Measurements from ENCODE around the gene SNAP47.

SNAP47 gene

DNA sequence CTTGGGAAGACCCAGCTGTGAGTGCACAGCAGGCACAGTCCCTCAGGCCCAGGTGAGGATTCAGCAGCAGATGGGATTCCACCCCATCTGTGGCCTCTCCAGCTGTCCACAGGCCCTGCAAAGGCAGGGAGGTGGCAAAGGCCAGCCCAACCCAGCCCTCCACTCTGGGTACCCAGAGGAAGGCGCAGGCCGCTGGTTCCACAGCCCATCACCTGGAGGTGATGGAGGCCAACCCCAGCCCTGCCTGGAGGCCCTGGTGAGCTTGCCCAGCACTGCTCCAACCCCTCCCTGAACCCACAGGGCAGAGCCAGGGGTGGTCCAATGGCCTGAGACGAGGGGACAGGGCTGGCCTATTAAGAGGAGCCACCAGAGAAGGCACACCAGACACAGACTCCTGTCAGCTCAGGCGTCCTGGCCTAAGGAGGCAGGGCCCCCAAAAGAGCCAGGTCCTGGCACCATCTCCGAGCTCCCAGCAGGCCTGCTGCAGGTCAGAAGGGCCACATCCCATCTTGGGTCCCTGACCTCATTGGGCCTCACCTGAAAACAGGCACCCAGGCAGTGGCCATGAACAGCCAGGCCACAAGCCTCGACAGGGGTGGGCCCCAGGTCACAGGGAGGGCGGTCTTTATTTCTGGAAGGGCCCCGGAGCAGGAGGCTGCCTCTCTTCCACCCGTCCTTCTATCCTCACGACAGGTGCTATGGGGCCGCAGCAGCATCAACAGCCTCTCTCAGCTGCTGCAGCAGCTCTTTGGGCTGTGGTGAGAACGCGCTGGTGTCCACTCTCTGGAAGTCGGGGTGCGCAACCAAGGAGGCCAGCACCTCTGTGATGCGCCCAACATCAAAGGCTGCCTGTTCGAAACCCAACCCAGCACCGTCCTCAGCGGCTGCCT lies 3.3 kb upstream of the SNAP47 start:
- no peak for DNase-seq (ENCODE audit: low spot score)

DNA sequence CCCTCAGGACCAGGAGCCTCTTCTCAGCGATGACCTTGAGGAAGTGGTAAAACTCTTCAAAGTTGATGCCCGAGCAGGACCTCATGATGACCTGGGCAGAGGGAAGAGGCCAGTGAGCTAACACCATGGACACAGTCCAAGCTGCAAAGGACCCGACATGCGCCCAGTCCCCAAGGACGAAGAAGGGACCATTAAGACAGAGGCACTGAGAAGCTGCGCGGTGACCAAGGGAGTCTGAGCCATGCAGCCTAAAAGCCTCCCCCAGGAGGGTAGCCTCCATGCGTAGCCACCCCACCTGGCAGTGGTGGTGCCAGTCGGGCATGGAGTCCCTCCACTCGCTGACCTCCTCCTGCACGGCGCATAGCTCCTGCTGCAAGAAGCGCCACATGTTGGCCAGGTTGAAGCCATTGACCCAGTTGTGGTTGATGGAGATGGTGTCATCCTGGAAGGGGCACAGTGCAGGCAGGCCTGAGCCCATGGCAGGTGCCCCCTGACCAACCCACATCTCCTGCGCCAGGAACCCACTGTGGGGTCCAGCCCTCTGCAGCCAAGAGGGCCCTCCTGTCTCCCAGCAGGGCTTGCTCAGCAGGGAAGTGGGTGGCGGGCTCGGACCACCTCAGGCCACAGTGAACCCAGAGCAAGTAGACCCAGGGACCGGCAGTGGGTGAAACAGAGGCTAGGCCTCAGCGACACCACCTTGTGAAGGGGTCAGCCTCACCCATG lies 2.5 kb upstream of the SNAP47 start:
- no peak for DNase-seq (ENCODE audit: low spot score)

DNA sequence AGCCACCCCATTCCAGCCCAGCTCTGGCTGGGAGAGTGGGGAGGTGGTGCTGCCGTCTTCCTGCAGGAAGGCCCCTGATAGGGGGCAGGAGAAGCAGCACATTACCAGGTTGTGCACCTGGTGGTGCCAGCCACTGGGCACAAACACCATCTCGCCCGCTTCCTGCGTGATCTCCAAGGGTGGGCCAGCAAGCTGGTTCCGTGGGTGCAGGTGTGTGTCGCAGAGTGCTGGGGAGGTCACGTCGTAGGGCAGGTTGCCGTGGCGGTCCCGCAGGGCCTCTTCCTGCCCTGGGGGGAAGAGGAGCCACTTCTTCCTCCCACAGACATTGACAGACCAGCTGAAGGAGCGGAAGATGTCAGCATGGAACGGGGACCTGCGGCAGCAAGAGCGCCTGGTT lies 1.9 kb upstream of the SNAP47 start:
- no peak for DNase-seq (ENCODE audit: low spot score)

DNA sequence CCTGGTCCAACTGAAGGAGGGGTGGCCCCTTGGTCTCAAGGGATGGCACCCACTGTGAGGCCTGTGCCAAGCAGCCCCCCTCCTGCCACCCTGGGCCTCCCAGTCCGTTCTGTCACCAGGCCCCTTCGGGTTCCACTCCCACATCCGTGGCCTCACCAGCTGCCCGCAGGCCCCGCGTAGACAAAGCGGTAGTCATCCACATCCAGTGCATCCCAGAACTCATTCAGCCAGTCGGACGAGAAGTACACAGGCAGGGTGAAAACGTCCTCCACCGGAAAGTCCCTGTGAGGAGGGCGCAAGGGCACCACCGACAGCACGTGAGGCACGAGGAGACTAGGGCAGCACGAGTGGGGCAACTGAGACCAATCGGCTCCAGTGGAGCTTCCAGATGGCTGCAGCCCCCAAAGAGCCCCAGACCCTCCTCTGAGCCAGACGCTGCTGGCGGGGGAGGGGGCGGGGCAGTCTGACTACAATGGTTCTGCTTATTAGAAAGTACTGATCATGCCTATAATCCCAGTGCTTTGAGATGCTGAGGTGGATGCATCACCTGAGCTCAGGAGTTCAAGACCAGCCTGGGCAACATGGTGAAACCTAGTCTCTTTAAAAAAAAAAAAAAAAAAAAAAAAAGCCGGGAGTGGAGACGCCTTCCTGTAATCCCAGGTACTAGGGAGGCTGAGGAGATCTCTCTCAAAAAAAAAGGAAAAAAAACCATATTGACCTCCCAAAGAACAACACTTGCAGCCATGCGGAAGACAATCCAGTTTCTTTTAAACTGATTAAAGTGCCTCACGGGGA lies 1.3 kb upstream of the SNAP47 start:
- no peak for DNase-seq (ENCODE audit: low spot score)

DNA sequence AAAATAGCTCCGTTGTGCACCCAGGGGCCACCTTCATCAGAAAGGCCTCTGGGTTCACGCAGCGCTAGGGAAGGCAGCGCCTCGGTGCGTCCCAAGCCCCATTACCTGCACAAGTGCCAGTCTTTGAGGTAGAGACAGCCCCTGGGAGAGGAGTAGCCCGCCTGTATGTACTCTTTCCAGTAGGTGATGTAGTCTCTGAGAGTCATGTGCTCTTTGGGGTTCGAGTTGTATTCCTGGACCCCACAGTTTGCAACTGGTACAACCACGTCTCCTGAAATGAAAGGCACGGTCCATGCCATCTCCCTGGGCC lies 734 bp upstream of the SNAP47 start:
- DNase-seq (ENCODE audit: low spot score), result no peak

DNA sequence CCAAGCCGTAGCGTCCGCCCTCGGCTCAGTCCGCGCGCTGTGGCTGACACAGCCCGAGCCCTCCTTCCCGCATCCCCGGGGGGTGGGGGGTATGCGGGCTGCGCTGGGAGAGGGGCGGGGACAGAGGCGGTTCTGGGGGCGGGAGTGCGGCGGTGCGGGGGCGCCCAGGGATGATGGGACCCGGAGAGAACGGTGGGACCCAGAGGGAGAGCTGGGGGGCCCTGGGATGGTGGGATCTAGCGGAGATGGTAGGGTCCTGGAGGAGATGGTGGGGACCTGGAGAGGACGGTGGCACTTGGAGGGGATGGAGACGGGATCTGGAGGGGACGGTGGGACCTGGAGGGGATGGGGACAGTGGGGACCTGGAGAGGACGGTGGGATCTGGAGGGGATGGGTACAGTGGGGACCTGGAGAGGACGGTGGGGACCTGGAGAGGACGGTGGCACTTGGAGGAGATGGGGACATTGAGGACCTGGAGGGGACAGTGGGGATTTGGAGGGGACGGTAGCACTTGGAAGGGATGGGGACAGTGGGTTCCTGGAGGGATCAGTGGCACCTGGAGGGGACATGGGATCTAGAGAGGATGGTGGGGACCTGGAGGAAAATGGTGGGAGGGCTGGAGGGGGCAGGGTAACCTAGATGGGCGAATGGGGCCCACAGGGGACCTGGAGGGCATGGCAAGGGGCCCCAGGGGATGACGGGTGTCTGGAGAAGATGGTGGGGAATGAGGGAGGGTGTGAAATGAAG lies 477 bp downstream of the SNAP47 start:
- no peak for DNase-seq (ENCODE audit: low spot score)

DNA sequence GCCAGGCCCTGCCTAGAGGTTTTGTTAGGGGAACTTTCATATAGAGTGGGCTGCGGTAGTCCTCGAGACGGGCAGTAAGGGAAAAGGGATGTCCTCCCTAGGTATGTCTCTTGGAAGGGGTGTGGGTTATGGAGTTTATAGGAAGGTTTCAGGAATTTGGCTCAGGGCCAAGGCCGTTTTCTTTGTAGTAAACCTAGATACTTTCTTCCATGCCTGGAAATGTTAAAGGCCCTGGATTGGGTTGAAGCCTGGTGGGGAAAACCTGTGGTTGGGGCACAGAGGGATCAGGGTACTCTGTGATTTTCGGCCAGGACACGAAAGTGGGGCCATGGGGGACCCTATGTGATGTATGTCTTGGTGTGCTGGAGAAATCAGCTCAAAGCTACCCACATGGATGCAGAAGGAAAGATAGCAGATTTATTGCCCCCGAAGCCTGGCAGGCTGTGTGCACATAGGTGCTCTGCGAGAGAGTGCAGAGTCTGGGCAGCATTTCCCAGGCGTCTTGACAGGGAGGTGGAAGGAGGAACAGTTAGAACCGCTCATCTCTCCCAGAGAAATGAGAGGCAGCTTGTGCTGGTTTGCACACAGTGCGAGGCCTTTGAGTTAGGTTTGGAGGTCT lies 1.7 kb downstream of the SNAP47 start:
- no peak for DNase-seq (ENCODE audit: low spot score)

DNA sequence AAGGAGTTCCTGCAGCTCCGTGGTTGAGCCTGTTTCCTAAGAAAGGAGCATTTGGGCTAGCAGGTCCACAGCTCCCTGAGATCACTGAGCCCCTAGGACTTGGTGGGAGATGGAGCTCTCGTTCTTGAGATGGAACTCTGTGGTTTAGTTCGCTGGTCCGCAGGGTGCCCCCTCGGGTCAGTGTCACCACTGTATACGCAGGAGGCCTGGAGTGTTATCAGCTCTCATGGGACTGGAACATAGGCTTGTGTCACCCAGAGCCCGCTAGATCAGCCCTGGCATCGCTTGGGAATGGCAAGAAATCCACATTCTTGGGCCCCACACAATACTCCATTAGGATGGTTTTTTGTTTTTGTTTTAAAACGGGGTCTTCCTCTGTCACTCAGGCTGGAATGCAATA lies 3.6 kb downstream of the SNAP47 start:
- DNase-seq (ENCODE audit: low spot score), result no peak

DNA sequence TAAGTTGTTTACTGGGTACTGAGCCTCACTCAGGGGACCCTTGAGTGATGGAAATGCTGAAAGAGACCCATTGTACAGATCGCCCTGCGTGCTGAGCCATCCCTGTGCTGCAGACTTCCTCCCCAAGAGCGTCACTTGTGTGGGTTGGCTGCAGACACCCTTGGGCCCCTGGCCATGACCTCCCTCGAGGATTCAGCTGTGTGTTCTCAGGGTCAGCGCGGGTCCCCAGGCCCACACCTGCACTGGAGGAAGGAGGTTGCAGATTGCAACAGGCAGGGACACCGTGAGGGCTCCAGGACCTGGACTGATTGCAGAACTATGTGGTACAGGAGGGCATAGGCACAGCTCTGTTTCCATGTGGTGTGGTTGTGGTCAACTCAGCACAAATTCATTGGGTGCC lies 4.4 kb downstream of the SNAP47 start:
- no peak for DNase-seq (ENCODE audit: low spot score)

DNA sequence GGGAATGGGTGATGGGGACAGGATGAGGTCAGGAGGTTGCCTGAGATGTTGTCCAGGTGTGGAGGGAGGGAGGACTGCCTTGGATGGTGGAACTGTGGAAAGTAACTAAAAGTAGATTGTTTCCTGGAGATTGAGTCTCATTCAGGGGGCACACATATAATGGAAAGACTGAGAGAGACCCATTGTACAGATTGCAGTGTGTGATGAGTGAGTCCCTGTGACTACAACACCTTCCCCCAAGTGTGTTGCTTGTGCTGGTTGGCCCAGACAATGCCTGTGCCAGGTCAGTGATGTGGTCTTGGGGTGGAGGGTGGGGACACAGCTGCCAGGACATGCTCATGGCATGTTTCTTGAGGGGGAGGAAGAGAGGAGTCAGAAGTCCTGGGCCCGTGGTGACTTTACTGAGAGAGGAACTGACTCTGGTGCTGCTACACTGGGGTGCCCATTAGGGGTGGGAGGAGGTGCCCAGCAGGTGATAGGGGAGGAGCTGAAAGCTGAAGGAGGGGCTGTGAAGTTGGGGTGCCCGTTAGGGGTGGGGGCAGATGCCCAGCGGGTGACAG lies 5.2 kb downstream of the SNAP47 start:
- no peak for DNase-seq (ENCODE audit: low spot score)

DNA sequence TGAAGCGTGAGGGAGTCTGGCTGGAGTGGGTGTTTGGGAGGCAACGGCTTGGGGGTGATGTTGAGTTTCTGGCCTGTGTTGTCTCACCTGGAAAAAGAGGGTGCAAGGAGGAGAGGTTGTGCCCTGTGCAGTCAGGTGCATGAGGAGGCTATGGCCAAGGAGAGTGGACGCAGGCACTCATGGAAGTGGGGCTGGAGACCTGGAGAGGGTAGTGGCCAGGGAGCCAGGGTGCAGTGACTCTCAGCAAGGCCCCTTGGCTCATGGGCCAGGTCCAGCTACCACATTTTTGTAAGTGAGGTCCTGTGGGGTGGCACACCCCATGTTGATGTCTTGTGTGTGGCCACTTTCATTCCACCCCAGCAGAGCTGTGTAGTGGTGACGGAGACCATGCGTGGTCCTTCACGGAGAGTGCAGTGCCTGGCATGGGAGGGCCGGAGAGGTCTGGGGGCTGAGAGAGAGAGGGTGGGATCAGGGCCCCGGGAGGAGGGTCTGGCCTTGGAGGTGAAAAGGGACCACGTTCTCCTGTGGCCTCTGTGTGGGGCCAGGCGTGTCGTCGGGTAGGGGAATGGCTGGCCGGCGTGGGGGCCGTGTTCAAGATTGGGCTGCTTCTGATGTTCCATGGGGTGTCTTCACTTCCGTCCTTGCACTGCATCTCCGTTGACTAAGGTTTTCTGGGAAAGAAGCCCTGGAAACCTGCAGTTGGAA lies 6.1 kb downstream of the SNAP47 start:
- DNase-seq (ENCODE audit: low spot score), result no peak

DNA sequence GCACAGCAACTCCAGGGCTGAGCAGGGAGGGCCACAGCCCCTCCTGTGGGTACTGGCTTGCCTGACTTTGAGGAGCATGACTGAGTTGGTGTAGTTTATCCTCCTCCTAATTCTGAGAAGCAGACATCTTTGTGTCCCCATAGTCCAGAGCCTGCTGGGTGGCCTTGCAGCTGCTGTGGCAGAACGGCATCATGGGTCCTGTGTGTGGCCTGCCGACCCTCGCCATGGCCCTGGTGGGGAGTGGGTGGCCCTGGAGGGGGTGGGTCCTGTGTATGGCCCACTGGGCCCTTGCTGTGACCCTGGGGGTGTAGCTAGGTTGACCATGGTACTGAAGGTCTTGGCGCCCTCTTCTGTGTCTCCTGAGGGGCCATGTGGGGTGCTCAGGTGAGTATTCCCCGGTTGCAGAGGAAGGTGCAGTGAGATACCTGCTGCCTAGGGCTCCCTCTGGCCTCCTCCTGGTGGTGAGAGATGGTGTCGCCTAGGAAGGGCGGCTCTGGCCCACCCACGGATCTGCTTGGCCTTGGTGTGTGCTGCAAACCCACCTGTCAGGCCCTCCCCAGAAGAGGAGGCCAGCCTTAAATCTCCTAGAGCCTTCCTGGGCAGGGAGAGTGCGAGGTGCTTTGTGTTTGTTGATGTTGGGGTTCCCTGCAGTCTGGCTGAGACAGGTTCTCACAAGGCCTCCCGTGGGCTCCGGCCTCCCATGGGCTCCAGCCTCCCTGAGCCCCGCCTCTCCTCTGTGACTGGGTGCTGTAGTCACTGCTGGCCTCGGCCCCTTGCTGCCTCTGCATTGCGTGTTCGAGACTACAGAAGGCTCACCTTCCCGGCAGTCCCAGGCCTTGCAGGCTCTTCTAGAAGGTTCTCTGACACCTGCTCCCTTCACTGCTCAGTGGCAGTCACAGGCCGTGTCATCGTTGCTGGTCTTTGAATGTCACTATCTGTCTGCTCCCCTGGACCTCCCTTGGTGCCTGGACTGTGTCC lies 7.8 kb downstream of the SNAP47 start:
- no peak for DNase-seq (ENCODE audit: low spot score)

DNA sequence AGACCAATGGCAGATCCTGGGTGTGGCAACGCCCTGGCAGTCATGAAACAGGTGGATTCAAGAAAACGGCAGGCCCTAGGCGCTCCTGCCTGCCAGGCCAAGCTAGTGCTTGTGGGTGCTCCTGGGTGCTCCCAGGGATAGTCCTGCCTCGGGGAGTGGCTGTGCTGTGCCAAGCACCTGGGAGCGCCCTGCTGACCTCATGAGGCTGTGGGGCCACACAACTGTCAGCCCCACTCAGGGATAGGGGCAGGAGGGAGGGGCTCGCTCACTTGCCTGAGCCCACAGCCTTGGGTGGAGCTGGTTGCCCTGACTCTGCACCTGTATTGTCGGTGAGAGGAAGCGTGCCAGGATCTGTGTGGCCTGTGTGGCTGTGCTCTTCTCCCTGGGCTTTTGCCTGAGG lies 9.4 kb downstream of the SNAP47 start:
- no peak for DNase-seq (ENCODE audit: low spot score)

DNA sequence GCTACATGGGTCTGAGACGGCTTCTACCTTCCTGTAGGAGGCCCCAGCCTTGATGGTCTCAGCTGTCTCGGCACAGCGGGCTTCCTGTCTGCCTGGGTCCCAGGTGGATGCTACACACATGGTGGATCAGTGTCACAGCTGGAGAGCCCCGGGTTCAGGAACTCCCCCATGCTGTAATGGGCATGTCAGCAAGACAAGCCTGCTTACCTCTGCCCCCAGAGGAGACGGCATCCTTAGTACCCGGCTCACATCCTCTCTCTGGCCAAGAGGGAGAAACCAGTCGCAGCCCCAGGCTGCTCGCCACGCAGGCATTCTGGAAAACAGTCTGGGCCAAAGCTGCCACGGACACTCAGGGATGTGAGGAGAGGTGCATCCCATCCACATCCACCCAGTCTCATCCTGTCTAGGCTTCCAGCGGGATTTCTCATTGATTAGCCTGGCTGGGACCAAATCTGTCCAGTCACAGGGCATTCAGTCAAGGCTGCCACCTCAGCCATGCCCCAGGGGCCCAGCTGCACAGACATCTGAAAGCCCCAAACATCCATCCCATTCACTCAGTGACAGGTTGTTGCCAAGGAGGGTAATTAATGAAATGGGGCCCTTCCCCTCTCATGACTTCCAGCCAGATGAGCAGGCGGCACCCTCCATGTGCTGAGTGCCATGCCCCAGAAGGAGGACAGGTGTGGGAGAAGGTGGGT lies 10.5 kb downstream of the SNAP47 start:
- no peak for DNase-seq (ENCODE audit: low spot score)

DNA sequence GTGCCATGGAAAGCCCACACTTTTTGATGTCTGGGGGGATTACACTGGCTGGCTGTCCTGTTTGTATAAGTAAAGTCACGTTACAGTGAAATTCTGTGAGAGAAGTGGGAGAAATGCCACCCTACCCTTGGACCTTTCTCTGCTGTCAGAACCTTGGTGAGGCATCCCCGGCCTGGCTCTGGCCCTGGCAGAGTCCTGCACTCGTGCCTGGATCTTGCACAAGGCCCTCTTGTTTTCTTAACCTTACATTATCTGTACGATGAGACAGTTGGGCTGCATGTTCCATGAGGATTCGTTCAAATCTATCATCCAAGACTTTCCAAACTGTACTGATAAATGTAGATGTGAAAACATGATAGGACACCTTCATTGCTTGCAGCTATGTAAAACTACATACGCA lies 11.4 kb downstream of the SNAP47 start:
- DNase-seq (ENCODE audit: low spot score), result no peak

DNA sequence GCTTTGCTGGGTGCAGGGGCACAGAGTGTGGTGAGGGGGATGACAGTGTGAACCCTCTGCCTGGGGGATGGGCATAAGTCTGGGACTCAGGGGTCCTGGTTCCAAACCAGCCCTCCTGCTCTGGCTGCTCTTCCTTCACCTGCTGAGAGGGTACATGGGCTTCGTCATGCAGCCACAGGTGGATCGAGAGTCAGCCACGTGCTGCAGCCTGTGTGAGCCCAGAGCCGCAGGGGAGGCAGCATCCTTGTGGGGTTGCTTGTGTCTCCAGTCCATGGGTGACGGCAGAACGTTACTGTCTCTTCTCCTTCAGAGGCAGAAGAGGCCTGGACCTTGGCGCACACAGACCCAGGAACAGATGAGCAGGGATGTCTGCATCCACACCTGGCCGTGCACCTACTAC lies 12.1 kb downstream of the SNAP47 start:
- no peak for DNase-seq (ENCODE audit: low spot score)

DNA sequence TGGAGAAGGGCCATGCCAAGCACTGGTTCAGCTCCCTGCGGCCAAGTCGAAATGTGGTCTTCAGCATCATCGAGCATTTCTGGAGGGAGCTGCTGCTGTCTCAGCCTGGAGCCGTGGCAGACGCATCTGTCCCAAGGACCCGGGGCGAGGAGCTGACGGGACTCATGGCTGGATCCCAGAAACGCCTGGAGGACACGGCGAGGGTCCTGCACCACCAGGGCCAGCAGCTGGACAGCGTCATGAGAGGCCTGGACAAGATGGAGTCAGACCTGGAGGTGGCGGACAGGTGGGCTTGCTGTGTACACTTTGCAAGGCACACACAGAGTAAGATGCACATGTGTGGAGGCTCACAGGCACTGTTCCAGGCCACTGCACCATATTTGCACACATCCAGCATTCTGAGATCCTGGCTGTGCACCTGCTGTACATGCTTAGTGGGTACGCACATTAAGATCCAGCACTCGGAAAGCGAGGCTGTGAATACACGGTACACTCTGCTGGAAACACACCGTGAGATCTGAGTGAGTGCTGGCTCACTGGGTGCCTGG lies 12.8 kb downstream of the SNAP47 start:
- no peak for DNase-seq (ENCODE audit: low spot score)

DNA sequence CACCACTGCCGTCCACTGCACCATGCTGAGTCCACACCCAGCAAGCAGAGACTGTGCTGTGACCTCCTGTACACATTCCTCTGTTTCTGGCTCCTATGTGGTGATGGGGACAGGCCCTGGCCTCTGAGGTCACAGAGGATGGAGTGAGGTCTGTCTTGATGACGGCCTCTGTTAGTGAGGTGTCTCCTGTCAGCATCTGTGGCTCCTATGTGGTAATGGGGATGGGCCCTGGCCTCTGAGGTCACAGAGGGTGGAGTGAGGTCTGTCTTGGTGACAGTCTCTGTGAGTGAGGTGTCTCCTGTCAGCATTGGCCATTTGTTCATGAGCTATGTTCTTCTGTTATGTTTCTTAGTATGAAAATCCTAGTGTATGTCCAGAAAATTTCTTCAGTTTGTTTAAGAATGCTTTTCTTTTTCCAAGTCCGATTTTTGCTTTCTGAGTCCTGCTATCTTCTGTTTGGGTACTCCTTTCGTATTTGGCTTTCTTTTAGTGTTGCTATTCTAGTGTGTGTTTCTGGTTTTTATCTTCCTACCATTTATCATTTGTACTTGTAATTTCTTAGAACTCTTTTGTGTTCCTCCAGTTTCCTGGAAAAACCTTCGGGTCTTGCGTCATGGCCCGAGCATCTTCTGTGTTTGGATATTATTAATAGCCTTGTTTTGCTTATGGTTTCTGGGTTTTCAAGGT lies 13.4 kb downstream of the SNAP47 start:
- no peak for DNase-seq (ENCODE audit: low spot score)

Measured in AG20443 (cell line).